ENCODE data around the gene FER. TPM values are rescaled to one million over a fixed set of nuclear protein-coding genes. Genes with fewer than 3 reads are reported as not detected.

Gene FER
- total RNA-seq, 2 experiments from 2014 or later = 9.4 to 10.0 TPM

DNA sequence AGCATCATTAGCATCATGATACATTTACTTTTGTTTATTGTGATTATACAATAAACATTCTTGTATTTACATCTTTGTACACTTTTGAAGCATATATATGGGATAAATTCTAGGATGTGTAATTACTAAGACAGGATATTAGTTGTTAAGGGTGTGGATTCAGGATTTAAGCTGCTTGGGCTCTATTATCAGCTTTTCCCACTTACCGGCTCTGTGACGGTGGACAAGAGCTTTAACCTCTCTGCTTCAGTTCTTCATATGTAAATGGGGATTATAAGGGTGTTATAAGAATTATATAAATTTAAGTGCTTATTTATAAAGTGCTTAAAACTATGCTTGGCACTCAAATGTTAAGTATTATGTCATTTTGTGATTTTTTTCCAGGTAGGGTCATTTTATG is 131.1 kb downstream of the FER start:
- Histone ChIP-seq H3K27ac (ENCODE audit: low read depth, low read length, poor library complexity, severe bottlenecking) (no peak overlapping the region), H3K36me3 (ENCODE audit: insufficient read depth, low read length) (no peaks in the 10 kb centered on the region), H3K4me2 (ENCODE audit: low read length) (no peak overlapping the region), H3K9me3 (ENCODE audit: low read length) (no peaks in the 10 kb centered on the region), H3K79me2 (ENCODE audit: insufficient read depth, low read depth, low read length) (no peaks in the 10 kb centered on the region), H4K20me1 (ENCODE audit: insufficient read depth, low read length) (no peaks in the 10 kb centered on the region), H2AFZ (ENCODE audit: low read length) (no peak overlapping the region), H3K9me2 (ENCODE audit: insufficient read depth, low read length) (no peaks in the 10 kb centered on the region), H3K4me1 (ENCODE audit: insufficient read depth, low read length, poor library complexity, severe bottlenecking) (no peaks in the 10 kb centered on the region), H3K4me3 (ENCODE audit: low read depth, low read length, poor library complexity, severe bottlenecking) (no peak overlapping the region)
- ChIA-PET CTCF (ENCODE audit: unreplicated experiment) (no interaction called here), POLR2A (no interaction called here)
- TF ChIP-seq CTCF (conservative IDR thresholded peaks at IDR 0.05; ENCODE audit: low read length) = no peak
- intact Hi-C loops (cut with micrococcal nuclease; ENCODE audit: unreplicated experiment) = no loop called here
- DNase-seq (ENCODE audit: low spot score) = no peak
- no TSS peak for BruUV-seq (replicated peaks)

DNA sequence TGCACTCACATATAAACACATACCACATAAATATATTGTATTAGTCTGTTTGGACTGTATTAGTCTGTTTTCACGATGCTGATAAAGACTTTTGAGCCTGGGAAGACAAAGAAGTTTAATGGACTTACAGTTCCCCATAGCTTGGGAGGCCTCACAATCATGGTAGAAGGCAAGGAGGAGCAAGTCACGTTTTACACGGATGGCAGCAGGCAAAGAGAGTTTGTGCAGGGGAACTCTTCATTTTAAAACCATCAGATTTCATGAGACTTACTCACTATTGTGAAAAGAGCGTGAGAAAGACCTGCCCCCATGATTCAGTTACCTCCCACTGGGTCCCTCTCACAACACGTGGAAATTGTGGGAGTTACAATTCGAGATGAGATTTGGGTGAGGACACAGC is 133.4 kb downstream of the FER start:
- H2AFZ ChIP-seq (ENCODE audit: low read length) = no peak overlapping the region
- TF ChIP-seq CTCF (conservative IDR thresholded peaks at IDR 0.05; ENCODE audit: low read length) (no peak), EZH2phosphoT487 (IDR thresholded peaks at IDR 0.05; ENCODE audit: borderline replicate concordance, low read depth, low read length) (no peak)
- H3K79me2 ChIP-seq (ENCODE audit: insufficient read depth, low read depth, low read length) = no peaks in the 10 kb centered on the region
- no peaks in the 10 kb centered on the region for H3K9me3 ChIP-seq (ENCODE audit: low read length)
- no peaks in the 10 kb centered on the region; the same call in 1 of the 2 replicates for H3K9me2 ChIP-seq (ENCODE audit: insufficient read depth, low read length)
- intact Hi-C loops (cut with micrococcal nuclease; ENCODE audit: unreplicated experiment) = no loop called here
- H3K36me3 ChIP-seq (ENCODE audit: insufficient read depth, low read length) = no peaks in the 10 kb centered on the region
- ChIA-PET POLR2A (no interaction called here), CTCF (ENCODE audit: unreplicated experiment) (no interaction called here)
- DNase-seq (ENCODE audit: low spot score) = no peak
- no TSS peak for BruUV-seq (replicated peaks)
- H4K20me1 ChIP-seq (ENCODE audit: insufficient read depth, low read length) = no peaks in the 10 kb centered on the region
- H3K4me3 ChIP-seq (ENCODE audit: low read depth, low read length, poor library complexity, severe bottlenecking) = no peak overlapping the region
- no peak overlapping the region for H3K27ac ChIP-seq (ENCODE audit: low read depth, low read length, poor library complexity, severe bottlenecking)
- no peaks in the 10 kb centered on the region for H3K4me1 ChIP-seq (ENCODE audit: insufficient read depth, low read length, poor library complexity, severe bottlenecking)
- H3K4me2 ChIP-seq (ENCODE audit: low read length) = no peak overlapping the region

- no TSS peak for BruUV-seq (replicated peaks)
- Histone ChIP-seq H3K36me3 (ENCODE audit: insufficient read depth, low read length) (no peaks in the 10 kb centered on the region), H3K27ac (ENCODE audit: low read depth, low read length, poor library complexity, severe bottlenecking) (no peak overlapping the region), H3K79me2 (ENCODE audit: insufficient read depth, low read depth, low read length) (no peaks in the 10 kb centered on the region), H3K9me3 (ENCODE audit: low read length) (no peaks in the 10 kb centered on the region), H3K4me3 (ENCODE audit: low read depth, low read length, poor library complexity, severe bottlenecking) (no peak overlapping the region), H3K9me2 (ENCODE audit: insufficient read depth, low read length) (no peaks in the 10 kb centered on the region; the same call in 1 of the 2 replicates), H4K20me1 (ENCODE audit: insufficient read depth, low read length) (no peaks in the 10 kb centered on the region), H2AFZ (ENCODE audit: low read length) (no peak overlapping the region), H3K4me2 (ENCODE audit: low read length) (no peak overlapping the region), H3K4me1 (ENCODE audit: insufficient read depth, low read length, poor library complexity, severe bottlenecking) (no peaks in the 10 kb centered on the region)
- intact Hi-C loops (cut with micrococcal nuclease; ENCODE audit: unreplicated experiment) = no loop called here
- no peak for DNase-seq (ENCODE audit: low spot score)
- ChIA-PET CTCF (ENCODE audit: unreplicated experiment) (no interaction called here), POLR2A (no interaction called here)
- TF ChIP-seq EZH2phosphoT487 (IDR thresholded peaks at IDR 0.05; ENCODE audit: borderline replicate concordance, low read depth, low read length) = no peak
- no peak for TF ChIP-seq CTCF (conservative IDR thresholded peaks at IDR 0.05; ENCODE audit: low read length)
These were observed 137.0 kb downstream of the FER start for GRCh38 chr5:108884736-108885135.

All from OCI-LY7 (cell line).